ENCODE measurements around the gene GPS1. TPM values are rescaled to one million over a fixed set of nuclear protein-coding genes. Genes with fewer than 3 reads are reported as not detected.
A peak's percentile ranks its signal among the peaks of the same experiment; 100 is the strongest.

GPS1 gene
- total and polyA plus RNA-seq, 10 donors: 61.5 to 109 (median 68.9) TPM

DNA sequence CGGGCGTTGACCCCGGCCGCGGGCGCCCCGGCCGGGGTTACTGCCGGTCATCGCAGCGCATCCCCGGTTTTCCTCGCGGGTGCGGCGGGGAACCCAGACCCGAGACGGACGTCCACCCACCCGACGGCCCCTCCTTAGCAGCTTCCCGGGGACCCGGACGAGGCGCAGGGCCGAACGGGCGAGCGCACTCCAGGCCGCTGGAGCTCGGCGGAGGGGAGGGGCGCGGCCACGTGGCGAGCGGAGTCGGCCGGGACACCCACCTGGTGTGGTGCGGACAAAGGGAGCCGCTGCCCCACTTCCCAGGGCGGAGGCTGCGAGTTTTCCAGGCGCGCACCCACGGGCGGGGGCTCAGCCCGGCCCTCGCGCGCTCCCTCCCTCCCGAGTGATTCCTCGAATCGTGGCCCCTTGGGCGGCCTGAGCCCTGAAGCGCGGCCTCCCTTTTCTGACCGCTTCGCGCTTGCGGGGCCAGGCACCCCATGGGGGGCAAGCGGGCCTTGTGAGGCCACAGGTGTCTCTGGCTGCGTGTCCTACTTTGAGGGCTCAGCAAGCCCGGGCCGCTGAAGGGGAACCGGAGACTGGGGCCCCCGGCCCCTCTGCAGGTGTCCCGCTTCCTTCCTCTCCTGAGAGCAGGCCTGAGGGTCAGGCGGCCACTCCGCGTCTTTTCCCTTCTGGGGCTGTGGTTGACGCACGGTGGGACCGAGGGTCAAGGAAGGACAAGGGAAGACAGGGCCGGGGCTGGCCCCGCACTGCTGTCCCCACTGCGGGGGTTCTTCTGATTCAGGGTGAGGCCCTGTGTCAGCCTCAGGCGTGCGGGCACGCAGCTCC is 47.5 kb downstream of the GPS1 start:
- H3K9me3 ChIP-seq: no peaks in the 10 kb centered on the region
- H3K27me3 ChIP-seq (replicated peaks in 1 of 7): no peaks in the 10 kb centered on the region
- peak overlapping the region; percentile 80 to 99 (median 96) for H3K27ac ChIP-seq
- 7 to 30% (median 12%) methylated on average over 25 to 80 of the region's 80 CpGs for WGBS, 5 donors
- peaks cover 0 to 21% (median 9%) of the 10 kb centered on the region in 6 donors for H3K36me3 ChIP-seq
- peak overlapping the region; percentile 58 to 97 (median 78) for H3K4me3 ChIP-seq
- DNase-seq: peak; percentile 91
- peaks cover 20 to 60% (median 43%) of the 10 kb centered on the region in 6 donors for H3K4me1 ChIP-seq
- intact Hi-C loops (cut with DNase I; ENCODE audit: low total_unique reads): no loop called here
- TF ChIP-seq POLR2A (IDR thresholded peaks at IDR 0.05) (no peak), POLR2AphosphoS5 (IDR thresholded peaks at IDR 0.05) (peak in 2 of 3 donors; percentile 54 to 75)
- TF ChIP-seq, protein P1, sequence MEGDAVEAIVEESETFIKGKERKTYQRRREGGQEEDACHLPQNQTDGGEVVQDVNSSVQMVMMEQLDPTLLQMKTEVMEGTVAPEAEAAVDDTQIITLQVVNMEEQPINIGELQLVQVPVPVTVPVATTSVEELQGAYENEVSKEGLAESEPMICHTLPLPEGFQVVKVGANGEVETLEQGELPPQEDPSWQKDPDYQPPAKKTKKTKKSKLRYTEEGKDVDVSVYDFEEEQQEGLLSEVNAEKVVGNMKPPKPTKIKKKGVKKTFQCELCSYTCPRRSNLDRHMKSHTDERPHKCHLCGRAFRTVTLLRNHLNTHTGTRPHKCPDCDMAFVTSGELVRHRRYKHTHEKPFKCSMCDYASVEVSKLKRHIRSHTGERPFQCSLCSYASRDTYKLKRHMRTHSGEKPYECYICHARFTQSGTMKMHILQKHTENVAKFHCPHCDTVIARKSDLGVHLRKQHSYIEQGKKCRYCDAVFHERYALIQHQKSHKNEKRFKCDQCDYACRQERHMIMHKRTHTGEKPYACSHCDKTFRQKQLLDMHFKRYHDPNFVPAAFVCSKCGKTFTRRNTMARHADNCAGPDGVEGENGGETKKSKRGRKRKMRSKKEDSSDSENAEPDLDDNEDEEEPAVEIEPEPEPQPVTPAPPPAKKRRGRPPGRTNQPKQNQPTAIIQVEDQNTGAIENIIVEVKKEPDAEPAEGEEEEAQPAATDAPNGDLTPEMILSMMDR (IDR thresholded peaks at IDR 0.05 in 8 of 11, conservative IDR thresholded peaks at IDR 0.05 in 3 of 11): no peak

DNA sequence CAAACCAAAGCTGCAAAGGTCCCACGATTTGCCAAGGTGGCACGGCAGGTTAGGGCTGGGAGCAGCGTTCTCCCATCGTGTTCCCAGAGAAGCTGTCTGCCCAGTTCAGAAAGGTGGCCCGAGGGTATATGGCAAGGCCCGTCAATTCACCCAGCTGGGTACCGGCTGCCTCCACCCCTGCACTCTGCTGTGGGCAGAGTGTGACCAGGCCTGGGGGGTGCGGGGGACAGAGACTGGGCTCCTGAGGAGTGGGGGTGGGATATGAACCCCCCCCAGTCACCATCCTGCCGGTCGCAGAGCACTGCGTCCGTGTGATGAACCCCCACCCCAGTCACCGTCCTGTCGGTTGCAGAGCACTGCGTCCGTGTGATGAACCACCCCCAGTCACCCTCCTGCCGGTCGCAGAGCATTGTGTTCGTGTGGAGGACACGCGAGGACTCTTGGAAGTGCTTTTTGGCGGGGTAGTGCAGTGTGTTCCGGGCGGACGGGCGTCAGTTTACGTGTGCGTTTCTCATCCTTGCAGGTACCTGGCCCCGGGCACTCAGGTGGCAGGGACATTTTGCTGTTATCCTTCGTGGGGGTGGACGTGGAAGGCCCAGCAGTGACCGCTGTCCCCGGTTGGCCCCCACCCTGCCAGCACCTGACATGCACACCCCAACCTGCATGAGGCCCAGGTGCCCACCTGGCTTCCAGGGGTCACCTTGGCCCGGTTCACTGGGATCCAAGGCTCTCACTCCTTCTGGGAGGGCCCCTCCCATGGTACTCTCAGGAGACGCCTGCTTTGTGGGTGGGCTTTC is 49.0 kb downstream of the GPS1 start:
- intact Hi-C loops (cut with DNase I; ENCODE audit: low total_unique reads): loop anchor here (10.0 kb wide), 1 partner anchor 56 kb away; no protein-coding TSS in a partner anchor
- H3K4me1 ChIP-seq: peaks cover 23 to 70% (median 52%) of the 10 kb centered on the region in 6 donors
- H3K9me3 ChIP-seq: no peaks in the 10 kb centered on the region
- TF ChIP-seq POLR2A (IDR thresholded peaks at IDR 0.05) (no peak), POLR2AphosphoS5 (IDR thresholded peaks at IDR 0.05) (peak in 1 of 3 donors; percentile 8)
- H3K36me3 ChIP-seq: peaks cover 0 to 5% (median 0%) of the 10 kb centered on the region in 6 donors
- 90 to 95% (median 92%) methylated on average over 31 to 35 of the region's 35 CpGs for WGBS, 5 donors
- H3K27me3 ChIP-seq (replicated peaks in 1 of 7): no peaks in the 10 kb centered on the region
- no peak for DNase-seq
- peak overlapping the region in 2 of 8 donors; percentile 97 to 99 for H3K27ac ChIP-seq
- H3K4me3 ChIP-seq: no peak overlapping the region

DNA sequence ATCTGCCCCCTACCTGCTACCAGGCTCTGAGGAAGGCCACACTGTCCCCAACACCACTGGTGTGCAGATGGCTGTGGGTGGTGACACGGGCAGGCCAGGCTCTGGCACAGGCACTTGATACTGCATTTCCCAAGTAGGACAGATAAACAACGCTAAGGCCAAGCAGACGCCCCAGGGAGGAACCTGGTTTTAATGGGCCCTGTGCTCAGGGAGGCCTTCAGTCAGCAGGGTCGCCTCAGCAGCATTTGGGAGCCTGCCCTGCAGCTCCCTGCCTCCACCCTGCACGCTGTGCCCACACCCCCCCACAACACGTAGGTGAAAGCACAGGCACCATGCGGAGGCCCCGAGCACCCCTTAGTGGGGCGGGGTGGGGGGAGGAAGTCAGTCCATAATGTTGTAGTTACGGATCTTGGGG is 49.6 kb downstream of the GPS1 start:
- DNase-seq: no peak
- no peak for TF ChIP-seq POLR2A (IDR thresholded peaks at IDR 0.05)
- TF ChIP-seq, protein P1 (IDR thresholded peaks at IDR 0.05 in 8 of 11, conservative IDR thresholded peaks at IDR 0.05 in 3 of 11): no peak
- TF ChIP-seq POLR2AphosphoS5 (IDR thresholded peaks at IDR 0.05): peak in 1 of 3 donors; percentile 34
- peak overlapping the region in 1 of 8 donors; percentile 11 for H3K27ac ChIP-seq
- 80 to 90% (median 83%) methylated on average over 1 to 10 of the region's 10 CpGs for WGBS, 5 donors
- intact Hi-C loops (cut with DNase I; ENCODE audit: low total_unique reads): loop anchor here (10.0 kb wide), 1 partner anchor 57 kb away; no protein-coding TSS in a partner anchor
- H3K9me3 ChIP-seq: no peaks in the 10 kb centered on the region
- H3K4me3 ChIP-seq: no peak overlapping the region
- peaks cover 27 to 70% (median 54%) of the 10 kb centered on the region in 6 donors for H3K4me1 ChIP-seq
- H3K36me3 ChIP-seq: no peaks in the 10 kb centered on the region
- no peaks in the 10 kb centered on the region for H3K27me3 ChIP-seq (replicated peaks in 1 of 7)

DNA sequence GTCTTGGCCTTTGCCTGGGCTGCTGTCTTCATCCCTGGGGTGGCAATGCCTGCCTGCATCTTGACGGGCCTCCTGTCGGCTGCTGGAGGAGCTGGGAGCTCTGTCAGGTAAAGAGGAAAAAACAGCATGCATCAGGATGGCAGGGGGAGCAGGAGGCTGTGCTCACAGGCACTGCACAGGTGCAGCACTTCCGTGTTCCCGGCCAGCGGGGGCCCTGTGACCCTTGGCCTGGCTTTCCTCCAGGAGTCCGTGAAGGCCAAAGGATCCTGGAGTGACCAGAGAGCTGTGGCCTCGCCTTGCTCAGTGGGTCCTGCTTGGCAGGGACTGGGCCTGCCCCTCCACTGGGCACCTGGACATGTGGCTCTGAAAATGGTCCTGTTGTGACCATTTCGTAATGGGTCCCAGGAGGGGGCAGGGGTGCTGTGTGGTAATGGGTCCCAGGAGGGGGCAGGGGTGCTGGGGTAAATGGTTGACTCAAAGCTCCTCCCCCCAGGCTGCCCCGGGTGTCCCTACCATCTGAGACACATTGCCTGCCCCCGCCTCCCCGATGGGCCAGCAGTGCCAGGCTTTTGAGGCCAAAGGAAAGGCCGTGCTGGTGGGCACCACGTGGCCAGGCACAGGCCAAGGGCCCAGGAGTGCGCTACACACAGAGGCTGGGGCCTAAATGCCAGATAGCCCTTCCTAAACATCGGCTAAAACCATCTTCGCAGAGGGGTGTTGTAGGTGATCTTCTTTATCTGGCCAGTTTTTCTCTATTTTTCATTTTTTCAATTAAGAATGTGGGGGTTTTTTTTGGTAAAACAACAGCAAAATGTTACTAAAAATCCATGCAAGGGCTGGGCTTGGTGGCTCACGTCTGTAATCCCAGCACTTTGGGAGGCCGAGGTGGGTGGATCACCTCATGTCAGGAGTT is 50.3 kb downstream of the GPS1 start:
- WGBS, 5 donors: 69 to 88% (median 79%) methylated on average over 12 to 18 of the region's 18 CpGs
- H3K9me3 ChIP-seq: no peaks in the 10 kb centered on the region
- DNase-seq: no peak
- no peak for TF ChIP-seq POLR2A (IDR thresholded peaks at IDR 0.05)
- TF ChIP-seq POLR2AphosphoS5 (IDR thresholded peaks at IDR 0.05): peak in 1 of 3 donors; percentile 35
- no peaks in the 10 kb centered on the region for H3K36me3 ChIP-seq
- intact Hi-C loops (cut with DNase I; ENCODE audit: low total_unique reads): loop anchor here (10.0 kb wide), 1 partner anchor 57 kb away; no protein-coding TSS in a partner anchor
- H3K4me1 ChIP-seq: peaks cover 27 to 70% (median 54%) of the 10 kb centered on the region in 6 donors
- H3K27me3 ChIP-seq (replicated peaks in 1 of 7): no peaks in the 10 kb centered on the region
- H3K27ac ChIP-seq: peak overlapping the region in 1 of 8 donors; percentile 11
- H3K4me3 ChIP-seq: no peak overlapping the region

Measured in spleen (tissue), 11 donors.